GM23338 (cell line): ENCODE results near the gene NHERF1. TPM values are rescaled to one million over a fixed set of nuclear protein-coding genes. Genes with fewer than 3 reads are reported as not detected.

Experiments
- ATAC-seq: fragments of 200-7000 bp; cut with Tn5 transposase; 3 replicates; pipeline ENCODE4 v1.9.1; 2020
- DNase-seq: peaks from one replicate; pipeline ENCODE4 v3.0.0-alpha.2; 2015; ENCODE audit warnings: low spot score
- H2AFZ ChIP-seq: fragments of 200-600 bp; sonication (generic); 2 replicates; pipeline ENCODE4 v1.8.0; 2016; ENCODE audit warnings: antibody characterized with exemption, mild to moderate bottlenecking, moderate library complexity
- H3F3A ChIP-seq: fragments of 200-600 bp; sonication (generic); replicated peaks from 2 replicates; pipeline ENCODE4 v1.8.0; 2017; ENCODE audit warnings: antibody characterized with exemption, mixed run types, low read depth
- H3K27ac ChIP-seq: fragments of 200-600 bp; sonication (generic); 2 replicates; pipeline ENCODE4 v1.6.1; 2016; ENCODE audit warnings: low read depth
- H3K27me3 ChIP-seq: fragments of 200-600 bp; sonication (generic); 2 replicates; pipeline ENCODE4 v1.8.0; 2016; ENCODE audit warnings: mild to moderate bottlenecking, mixed run types, moderate library complexity; ENCODE audit not compliant: insufficient read depth
- H3K36me3 ChIP-seq: fragments of 200-600 bp; sonication (generic); 2 replicates; pipeline ENCODE4 v1.8.0; 2016; ENCODE audit warnings: mild to moderate bottlenecking; ENCODE audit not compliant: insufficient read depth
- H3K4me1 ChIP-seq: fragments of 200-600 bp; sonication (generic); 2 replicates; pipeline ENCODE4 v1.8.0; 2016; ENCODE audit warnings: mild to moderate bottlenecking, moderate library complexity; ENCODE audit not compliant: insufficient read depth
- H3K4me2 ChIP-seq: fragments of 200-600 bp; sonication (generic); 2 replicates; pipeline ENCODE4 v1.7.1; 2017; ENCODE audit warnings: mixed run types
- H3K4me3 ChIP-seq: fragments of 200-600 bp; sonication (generic); 2 replicates; pipeline ENCODE4 v1.6.1; 2016; ENCODE audit warnings: mixed run types
- H3K79me2 ChIP-seq: fragments of 200-600 bp; sonication (generic); replicated peaks from 2 replicates; pipeline ENCODE4 v1.8.0; 2017; ENCODE audit warnings: mild to moderate bottlenecking; ENCODE audit not compliant: insufficient read depth
- H3K9me2 ChIP-seq: fragments of 200-600 bp; sonication (generic); 2 replicates; pipeline ENCODE4 v1.8.0; 2017; ENCODE audit not compliant: insufficient read depth
- H4K20me1 ChIP-seq: fragments of 200-600 bp; sonication (generic); replicated peaks from 2 replicates; pipeline ENCODE4 v1.8.0; 2017; ENCODE audit warnings: mild to moderate bottlenecking; ENCODE audit not compliant: insufficient read depth
- H3K27ac Mint-ChIP-seq: 2 replicates; pipeline ENCODE4 v1.8.0; 2020; ENCODE audit warnings: inconsistent platforms, mild to moderate bottlenecking, moderate library complexity, mixed read lengths
- H3K27me3 Mint-ChIP-seq: 3 replicates; pipeline ENCODE4 v1.8.0; 2022; ENCODE audit warnings: low read depth, mild to moderate bottlenecking, moderate library complexity, mixed read lengths, inconsistent platforms; ENCODE audit not compliant: insufficient read depth, poor library complexity
- H3K36me3 Mint-ChIP-seq: 3 replicates; pipeline ENCODE4 v1.8.0; 2021; ENCODE audit warnings: low read depth, mild to moderate bottlenecking, inconsistent platforms, moderate library complexity, mixed read lengths
- H3K4me1 Mint-ChIP-seq: 3 replicates; pipeline ENCODE4 v1.8.0; 2020; ENCODE audit warnings: mild to moderate bottlenecking, inconsistent platforms, mixed read lengths
- H3K4me3 Mint-ChIP-seq: 3 replicates; pipeline ENCODE4 v1.8.0; 2021; ENCODE audit warnings: moderate library complexity, mild to moderate bottlenecking, inconsistent platforms, mixed read lengths
- H3K9me3 Mint-ChIP-seq: 3 replicates; pipeline ENCODE4 v1.8.0; 2020; ENCODE audit warnings: moderate library complexity, mild to moderate bottlenecking, inconsistent platforms, mixed read lengths
- CREB1 ChIP-seq: fragments of 250-450 bp; sonication (Bioruptor Pico); IDR thresholded peaks from 2 replicates; pipeline ENCODE4 v1.5.0; 2020; ENCODE audit warnings: low read depth, mild to moderate bottlenecking, moderate library complexity
- CTCF ChIP-seq, 2 experiments: fragments of 200-600 bp in 1 of 2; sonication (generic) in 1 of 2; conservative IDR thresholded peaks; 2 replicates each; pipeline versions ENCODE4 v1.5.1 to v1.6.1; 2016 to 2017; ENCODE audit warnings: antibody characterized with exemption in 2 of 2, low read depth in 2 of 2, mild to moderate bottlenecking in 2 of 2, moderate library complexity in 1 of 2
- EZH2 ChIP-seq: fragments of 200-600 bp; sonication (generic); IDR thresholded peaks from one replicate; pipeline ENCODE4 v1.8.0; 2017; ENCODE audit warnings: antibody characterized with exemption, mild to moderate bottlenecking, low read depth; ENCODE audit not compliant: unreplicated experiment
- EZH2phosphoT487 ChIP-seq: fragments of 200-600 bp; sonication (generic); IDR thresholded peaks from one replicate; pipeline ENCODE4 v1.8.1; 2018; ENCODE audit warnings: antibody characterized with exemption; ENCODE audit not compliant: unreplicated experiment
- JUNB ChIP-seq: IDR thresholded peaks from one replicate; pipeline ENCODE4 v1.6.1; 2016; ENCODE audit warnings: antibody characterized with exemption; ENCODE audit not compliant: unreplicated experiment
- NANOG ChIP-seq: IDR thresholded peaks from 2 replicates; pipeline ENCODE4 v1.6.1; 2016; ENCODE audit warnings: antibody characterized with exemption, borderline replicate concordance
- POLR2AphosphoS5 ChIP-seq: IDR thresholded peaks from 2 replicates; pipeline ENCODE4 v1.6.1; 2016; ENCODE audit warnings: antibody characterized with exemption, low read depth
- STAT1 ChIP-seq: IDR thresholded peaks from one replicate; pipeline ENCODE4 v1.6.1; 2016; ENCODE audit warnings: antibody characterized with exemption; ENCODE audit not compliant: unreplicated experiment
- ZNF114 ChIP-seq: fragments of 250-450 bp; sonication (Bioruptor Pico); IDR thresholded peaks from 2 replicates; pipeline ENCODE4 v1.5.0; 2020; ENCODE audit warnings: mild to moderate bottlenecking, moderate library complexity
- ZNF331 ChIP-seq: fragments of 250-450 bp; sonication (Bioruptor Pico); IDR thresholded peaks from 2 replicates; pipeline ENCODE4 v1.5.0; 2020; ENCODE audit warnings: low read depth, mild to moderate bottlenecking, moderate library complexity
- ZNF462 ChIP-seq: fragments of 250-450 bp; sonication (Bioruptor Pico); IDR thresholded peaks from 2 replicates; pipeline ENCODE4 v1.5.0; 2020; ENCODE audit warnings: mild to moderate bottlenecking, moderate library complexity
- polyA plus RNA-seq: library from polyadenylated mRNA; unstranded; fragments of >200 nt; fragmentation: Nextera tagmentation; extraction: Ambion mirVana; gene quantifications from 2 replicates; pipeline ENCODE4 v1.2.1, GENCODE V29; 2016
- total RNA-seq: library from RNA; depleted of rRNA; stranded (reverse); fragments of >200 nt; shearing (Covaris generic); gene quantifications from 2 replicates; pipeline ENCODE4 v1.2.3, GENCODE V29; 2014
- TF ChIP-seq, protein P1 (sequence below): IDR thresholded peaks from one replicate; pipeline ENCODE4 v1.6.1; 2018; ENCODE audit warnings: antibody characterized with exemption; ENCODE audit not compliant: unreplicated experiment
- TF ChIP-seq, protein P2 (sequence below): IDR thresholded peaks from 2 replicates; pipeline ENCODE4 v1.6.1; 2016; ENCODE audit warnings: antibody characterized with exemption

Gene NHERF1
- total and polyA plus RNA-seq, 2 experiments from 2014 or later = 48.8 to 100 TPM

DNA sequence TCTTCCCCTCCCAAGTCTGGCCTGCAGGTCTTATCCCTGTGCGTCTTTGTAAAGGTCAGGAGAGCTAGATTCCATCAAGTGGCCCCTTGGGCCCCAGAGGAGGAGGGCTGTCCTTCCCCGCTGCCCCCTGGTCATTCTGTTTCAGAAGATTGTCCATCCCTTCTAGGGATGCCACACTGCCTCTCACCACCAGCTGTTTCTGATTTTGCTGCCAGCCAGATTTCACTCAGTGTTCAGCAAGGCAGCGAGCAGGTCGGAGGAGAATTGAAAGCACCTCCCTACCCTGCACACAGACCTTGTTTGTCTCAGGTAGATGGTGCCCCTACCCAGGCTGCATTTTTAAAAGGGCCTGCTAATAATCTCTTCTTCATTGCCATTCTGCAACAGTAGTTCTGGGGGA, 49.4 kb downstream of the NHERF1 start:
- H3K4me2 ChIP-seq = no peak overlapping the region

More for the DNA sequence above, 49.4 kb downstream of the NHERF1 start:
- Histone ChIP-seq H2AFZ (no peak overlapping the region), H3K79me2 (no peaks in the 10 kb centered on the region), H3K4me3 (no peak overlapping the region), H3K27me3 (no peaks in the 10 kb centered on the region), H3K36me3 (peaks cover 3% of the 10 kb centered on the region; the same call in 1 of the 2 replicates), H3K9me2 (no peaks in the 10 kb centered on the region), H3K27ac (no peak overlapping the region), H3F3A (no peaks in the 10 kb centered on the region), H4K20me1 (peaks cover 5% of the 10 kb centered on the region; the same call in 1 of the 2 replicates), H3K4me1 (no peaks in the 10 kb centered on the region)
- no peak for ATAC-seq
- no peak overlapping the region for H3K27ac Mint-ChIP-seq
- no peak for DNase-seq
- no peaks in the 10 kb centered on the region for H3K4me1 Mint-ChIP-seq
- H3K9me3 Mint-ChIP-seq = no peaks in the 10 kb centered on the region
- H3K27me3 Mint-ChIP-seq = peaks cover 6% of the 10 kb centered on the region
- no peak overlapping the region for H3K4me3 Mint-ChIP-seq
- TF ChIP-seq CREB1 (CRISPR knock-in tag) (no peak), EZH2 (no peak), POLR2AphosphoS5 (no peak), ZNF331 (CRISPR knock-in tag) (no peak), CTCF (conservative IDR thresholded peaks at IDR 0.05; ENCODE audit: low read depth in 2 of 2) (no peak), ZNF114 (CRISPR knock-in tag) (no peak), STAT1 (no peak), ZNF462 (no peak), JUNB (no peak), EZH2phosphoT487 (no peak), NANOG (no peak)
- TF ChIP-seq, protein P1, sequence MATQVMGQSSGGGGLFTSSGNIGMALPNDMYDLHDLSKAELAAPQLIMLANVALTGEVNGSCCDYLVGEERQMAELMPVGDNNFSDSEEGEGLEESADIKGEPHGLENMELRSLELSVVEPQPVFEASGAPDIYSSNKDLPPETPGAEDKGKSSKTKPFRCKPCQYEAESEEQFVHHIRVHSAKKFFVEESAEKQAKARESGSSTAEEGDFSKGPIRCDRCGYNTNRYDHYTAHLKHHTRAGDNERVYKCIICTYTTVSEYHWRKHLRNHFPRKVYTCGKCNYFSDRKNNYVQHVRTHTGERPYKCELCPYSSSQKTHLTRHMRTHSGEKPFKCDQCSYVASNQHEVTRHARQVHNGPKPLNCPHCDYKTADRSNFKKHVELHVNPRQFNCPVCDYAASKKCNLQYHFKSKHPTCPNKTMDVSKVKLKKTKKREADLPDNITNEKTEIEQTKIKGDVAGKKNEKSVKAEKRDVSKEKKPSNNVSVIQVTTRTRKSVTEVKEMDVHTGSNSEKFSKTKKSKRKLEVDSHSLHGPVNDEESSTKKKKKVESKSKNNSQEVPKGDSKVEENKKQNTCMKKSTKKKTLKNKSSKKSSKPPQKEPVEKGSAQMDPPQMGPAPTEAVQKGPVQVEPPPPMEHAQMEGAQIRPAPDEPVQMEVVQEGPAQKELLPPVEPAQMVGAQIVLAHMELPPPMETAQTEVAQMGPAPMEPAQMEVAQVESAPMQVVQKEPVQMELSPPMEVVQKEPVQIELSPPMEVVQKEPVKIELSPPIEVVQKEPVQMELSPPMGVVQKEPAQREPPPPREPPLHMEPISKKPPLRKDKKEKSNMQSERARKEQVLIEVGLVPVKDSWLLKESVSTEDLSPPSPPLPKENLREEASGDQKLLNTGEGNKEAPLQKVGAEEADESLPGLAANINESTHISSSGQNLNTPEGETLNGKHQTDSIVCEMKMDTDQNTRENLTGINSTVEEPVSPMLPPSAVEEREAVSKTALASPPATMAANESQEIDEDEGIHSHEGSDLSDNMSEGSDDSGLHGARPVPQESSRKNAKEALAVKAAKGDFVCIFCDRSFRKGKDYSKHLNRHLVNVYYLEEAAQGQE = no peak
- TF ChIP-seq, protein P2, sequence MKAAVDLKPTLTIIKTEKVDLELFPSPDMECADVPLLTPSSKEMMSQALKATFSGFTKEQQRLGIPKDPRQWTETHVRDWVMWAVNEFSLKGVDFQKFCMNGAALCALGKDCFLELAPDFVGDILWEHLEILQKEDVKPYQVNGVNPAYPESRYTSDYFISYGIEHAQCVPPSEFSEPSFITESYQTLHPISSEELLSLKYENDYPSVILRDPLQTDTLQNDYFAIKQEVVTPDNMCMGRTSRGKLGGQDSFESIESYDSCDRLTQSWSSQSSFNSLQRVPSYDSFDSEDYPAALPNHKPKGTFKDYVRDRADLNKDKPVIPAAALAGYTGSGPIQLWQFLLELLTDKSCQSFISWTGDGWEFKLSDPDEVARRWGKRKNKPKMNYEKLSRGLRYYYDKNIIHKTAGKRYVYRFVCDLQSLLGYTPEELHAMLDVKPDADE = no peak
- peaks cover 45% of the 10 kb centered on the region for H3K36me3 Mint-ChIP-seq
